NCI-H510A (cell line): Measurements from ENCODE around the gene SRSF5.

ENCODE experiments used
- DNase-seq: peaks from one replicate; lab custom pipeline; 2025; lab: John Stamatoyannopoulos, UW

SRSF5 gene

GRCh38 chr14:69770559-69770958 lies 3.6 kb downstream of the SRSF5 start:
- no peak for DNase-seq

GRCh38 chr14:69771136-69771535 lies 4.2 kb downstream of the SRSF5 start:
- no peak for DNase-seq

- DNase-seq = no peak
Measured at GRCh38 chr14:69772082-69773017, 5.4 kb downstream of the SRSF5 start.

- DNase-seq = no peak
Measured at GRCh38 chr14:69773571-69774276, 6.8 kb downstream of the SRSF5 start.

DNA sequence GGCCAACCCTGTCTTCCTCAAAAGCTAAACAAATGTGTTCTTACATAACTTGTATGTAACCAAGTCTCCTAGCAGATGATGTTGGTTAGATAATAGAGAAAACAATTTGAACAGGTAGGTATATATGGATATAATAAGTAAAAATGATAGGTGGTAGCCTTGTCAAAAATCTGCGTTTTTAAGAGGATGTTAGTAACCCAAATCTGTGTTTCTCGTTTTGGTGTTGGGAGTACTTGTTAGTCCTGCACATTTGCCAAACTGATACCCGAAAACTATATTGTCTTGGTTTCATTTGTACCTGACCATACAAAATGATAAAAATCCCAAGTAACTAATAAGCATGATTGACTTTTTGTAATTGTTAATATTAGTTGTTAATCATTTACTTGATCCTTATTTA lies 8.1 kb downstream of the SRSF5 start:
- DNase-seq = no peak

DNA sequence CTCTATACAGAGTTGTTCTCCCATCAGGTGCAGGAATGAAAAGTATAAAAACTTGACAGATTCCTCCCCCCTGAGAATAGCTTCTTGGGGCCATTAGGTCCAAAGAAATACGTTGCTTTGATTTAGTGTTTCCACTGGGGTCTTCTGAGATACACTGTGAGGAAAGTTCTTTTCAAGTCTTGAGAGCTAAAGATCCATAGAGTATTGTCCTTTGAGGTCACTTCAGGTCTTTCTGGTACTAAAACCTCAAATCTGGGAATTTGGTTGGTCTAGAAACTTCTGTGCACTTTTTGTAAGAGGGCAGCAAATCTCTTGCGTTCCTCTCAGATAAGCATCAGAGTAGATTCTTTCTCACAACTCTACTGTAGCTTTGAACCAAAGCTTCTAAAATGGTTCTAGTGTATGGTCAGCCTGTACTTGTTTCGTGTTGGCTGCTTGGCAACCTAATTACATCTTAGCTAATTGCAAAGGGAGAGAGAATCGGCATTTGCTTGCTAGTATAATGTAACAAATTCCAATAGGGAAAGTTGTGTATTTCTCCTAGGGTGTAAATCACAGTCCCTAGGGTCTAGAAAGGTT lies 10.0 kb downstream of the SRSF5 start:
- DNase-seq = no peak

DNA sequence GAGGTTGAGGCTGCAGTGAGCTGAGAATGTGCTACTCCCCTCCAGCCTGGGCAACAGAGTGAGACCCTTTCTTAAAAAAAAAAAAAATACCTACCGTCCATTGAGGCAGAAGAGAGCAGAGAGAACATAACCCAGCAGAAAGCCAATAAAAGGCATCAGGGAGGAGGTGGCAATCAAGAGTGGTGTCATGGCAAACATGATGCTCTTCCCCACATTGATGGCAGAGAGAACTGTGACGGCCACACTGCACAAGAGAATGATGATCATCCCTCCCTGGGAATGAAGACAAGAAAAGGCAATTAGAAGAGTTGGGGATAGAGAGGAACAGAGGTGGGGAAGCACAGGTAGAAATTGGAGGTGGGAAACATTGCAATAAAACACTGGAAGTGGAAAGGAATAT lies 12.1 kb downstream of the SRSF5 start:
- DNase-seq = no peak

DNA sequence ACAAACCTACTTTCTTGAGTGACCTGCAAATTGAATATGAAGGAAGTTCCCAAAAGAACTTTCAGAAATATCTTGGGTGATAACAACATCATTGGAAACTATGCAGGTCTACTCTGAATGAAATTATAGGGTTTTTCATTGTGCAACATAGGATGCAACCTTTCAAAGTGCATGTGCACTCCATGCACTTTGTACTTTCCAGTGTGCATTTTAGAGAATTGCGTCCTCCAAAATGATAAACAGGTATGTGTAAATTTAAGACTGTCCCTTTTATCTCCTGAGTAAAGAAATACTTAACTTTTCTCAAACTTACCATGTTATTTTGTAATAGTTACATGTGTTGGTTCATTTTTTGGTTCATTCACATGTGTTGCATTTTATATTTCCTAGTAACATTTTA lies 13.2 kb downstream of the SRSF5 start:
- DNase-seq = no peak

- no peak for DNase-seq
Measured at GRCh38 chr14:69780952-69781351, 14.0 kb downstream of the SRSF5 start.

DNA sequence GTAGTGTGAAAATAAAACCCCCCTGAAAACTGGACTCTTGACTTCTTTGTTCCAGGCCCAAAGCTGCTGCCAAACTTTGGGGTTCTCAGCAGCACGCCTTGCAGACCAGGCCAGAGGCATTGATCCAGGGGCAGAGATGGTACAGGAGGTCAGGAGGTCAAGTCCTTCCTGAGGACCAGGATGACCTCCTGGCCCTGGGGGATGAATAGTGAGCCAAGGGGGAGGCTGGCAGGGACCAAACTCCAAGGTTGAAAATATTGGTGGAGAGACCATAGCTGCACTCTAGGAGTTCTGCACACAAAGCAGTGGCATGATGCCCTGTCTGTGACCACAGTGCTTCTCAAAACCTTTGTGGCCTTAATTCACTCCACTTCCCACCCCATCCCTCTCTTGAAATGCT lies 18.0 kb downstream of the SRSF5 start:
- DNase-seq = no peak

DNA sequence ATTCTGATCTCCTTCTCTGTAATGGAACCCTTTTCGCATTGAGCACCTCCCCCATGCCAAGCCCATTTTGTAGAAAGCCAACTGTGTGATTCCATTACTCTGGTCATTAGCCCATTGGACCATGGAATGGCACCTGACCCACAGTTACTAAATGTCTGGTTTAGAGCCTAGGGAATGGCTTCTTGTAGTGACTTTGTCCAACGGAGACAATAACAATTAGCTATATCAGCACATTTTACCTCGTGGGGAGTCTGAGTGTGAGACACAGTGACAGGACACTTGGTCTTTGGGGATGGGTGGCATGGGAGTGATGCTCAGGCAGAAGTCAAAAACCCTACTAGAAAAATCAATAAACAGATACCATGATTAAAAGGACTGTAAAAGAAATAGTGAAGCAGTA lies 19.7 kb downstream of the SRSF5 start:
- DNase-seq = no peak

DNA sequence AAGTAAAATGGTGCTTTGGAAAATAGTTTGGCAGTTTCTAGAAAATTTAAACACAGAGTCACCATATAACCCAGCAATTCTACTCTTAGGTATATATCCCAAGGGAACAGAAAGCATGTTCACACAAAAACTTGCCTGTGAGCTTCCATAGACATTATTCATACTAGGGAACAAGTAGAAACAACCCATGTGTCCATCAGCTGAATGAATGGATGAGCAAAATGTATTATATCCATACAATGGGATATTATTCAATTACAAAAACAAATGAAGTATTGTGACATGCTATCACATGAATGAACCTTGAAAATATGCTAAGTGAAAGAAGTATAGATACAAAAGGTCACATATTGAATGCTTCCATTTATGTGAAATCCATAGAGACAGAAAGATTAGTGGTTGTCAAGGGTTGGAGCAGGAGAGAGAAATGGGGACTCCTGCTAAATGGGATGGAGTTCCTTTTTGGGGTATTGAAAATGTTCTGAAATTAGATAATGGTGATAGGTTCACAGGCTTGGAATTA lies 22.2 kb downstream of the SRSF5 start:
- no peak for DNase-seq

- no peak for DNase-seq
Measured at GRCh38 chr14:69792887-69793421, 26.0 kb downstream of the SRSF5 start.

DNA sequence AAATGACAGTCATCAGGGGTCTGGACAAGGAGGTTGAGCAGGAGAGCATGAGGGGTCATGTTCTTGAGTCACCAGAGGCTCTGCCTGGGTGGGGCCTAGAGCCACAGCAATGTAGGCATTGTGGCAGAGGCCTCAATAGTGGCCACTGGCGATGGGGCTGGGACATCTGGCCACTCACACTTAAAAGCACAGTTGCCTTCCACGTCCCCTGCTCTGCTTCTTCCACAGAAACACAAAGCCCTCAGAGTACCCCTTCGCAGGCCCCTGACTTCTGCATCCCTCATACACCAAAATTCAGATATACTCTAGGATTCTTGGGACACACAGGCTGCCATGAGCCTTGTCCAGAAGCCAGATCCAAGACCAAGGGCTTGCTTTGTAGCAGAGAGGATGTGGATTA lies 27.8 kb downstream of the SRSF5 start:
- no peak for DNase-seq

DNA sequence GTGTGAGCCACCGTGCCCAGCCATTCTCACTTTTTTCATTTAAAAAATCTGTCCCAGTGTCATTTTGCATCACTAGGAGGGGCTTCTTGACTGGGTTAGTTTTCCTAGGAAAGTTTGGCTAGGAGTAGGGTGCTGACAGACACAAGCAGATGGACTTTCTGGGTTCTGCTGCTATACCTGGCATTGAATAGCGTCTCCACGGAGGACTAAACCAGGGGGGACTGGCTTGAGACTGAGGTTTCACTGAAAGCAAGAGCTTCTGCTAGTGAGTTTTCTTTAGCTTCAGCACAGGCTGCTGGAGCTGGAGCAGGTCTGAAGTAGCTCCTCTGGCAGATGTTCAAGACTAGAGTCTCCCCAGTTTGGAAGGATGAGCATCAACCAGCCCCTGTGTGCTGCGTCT lies 28.7 kb downstream of the SRSF5 start:
- no peak for DNase-seq

GRCh38 chr14:69796797-69797500 lies 30.0 kb downstream of the SRSF5 start, which contains the start of gene SLC10A1:
Gene SLC10A1 (minus strand): TSS chr14:69797241. CDS start chr14:69797155, 86 bp downstream.
- DNase-seq = no peak

DNA sequence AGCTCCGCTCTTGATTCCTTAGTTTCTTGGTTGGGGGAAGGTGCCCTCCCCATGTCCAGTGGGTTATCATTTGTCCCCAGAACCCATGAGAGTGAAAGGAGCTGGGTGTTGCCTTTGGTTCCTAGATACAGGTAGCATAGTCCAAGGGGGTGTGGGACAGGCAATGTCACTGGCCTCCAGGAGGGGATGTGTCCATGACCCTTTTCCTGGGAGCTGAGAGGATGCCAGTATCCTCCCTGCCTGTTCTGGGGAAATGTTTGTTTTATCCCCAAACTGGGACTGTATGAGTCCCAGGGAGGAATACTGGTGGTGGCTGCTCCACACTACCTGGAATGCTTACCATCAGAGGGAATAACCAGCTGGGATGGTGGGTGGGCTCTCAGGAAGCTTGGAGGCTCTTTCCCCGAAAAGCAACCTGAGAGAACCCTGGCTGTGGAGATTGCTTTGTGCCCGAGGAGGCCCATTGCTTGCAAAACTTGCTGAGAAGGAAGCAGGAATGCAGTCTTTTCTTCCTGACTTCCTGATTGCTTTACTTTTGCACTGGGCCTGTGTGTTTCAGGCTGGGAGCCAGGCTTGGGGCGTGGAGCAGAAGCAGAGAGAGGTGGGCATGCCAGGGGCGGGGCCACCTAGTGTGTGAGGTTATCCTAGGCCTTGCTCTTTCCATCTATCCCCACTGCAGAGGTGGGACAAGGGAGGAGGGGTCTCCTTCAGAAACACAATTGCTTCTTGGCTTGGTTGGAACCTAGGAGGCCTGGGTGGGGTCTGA lies 30.8 kb downstream of the SRSF5 start:
- DNase-seq = no peak

DNA sequence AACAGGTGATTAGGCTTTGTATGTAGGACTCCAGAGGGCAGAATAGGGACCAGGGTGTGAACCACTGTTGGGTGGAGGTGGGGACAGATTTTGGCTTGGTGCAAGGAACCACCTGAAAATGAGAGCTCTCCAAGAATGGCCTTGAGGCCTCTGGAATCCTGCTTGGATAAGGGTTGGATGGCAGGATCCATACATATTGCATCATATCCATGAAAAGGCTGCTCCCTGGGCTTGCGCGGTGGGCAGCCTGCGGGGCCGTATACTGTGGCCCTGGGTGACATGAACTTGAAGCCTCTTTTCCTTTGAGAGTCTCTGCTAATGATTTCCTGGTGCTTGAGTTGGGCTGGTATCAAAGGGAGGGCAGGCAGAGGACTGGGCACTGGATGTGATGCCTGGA lies 31.4 kb downstream of the SRSF5 start:
- no peak for DNase-seq

DNA sequence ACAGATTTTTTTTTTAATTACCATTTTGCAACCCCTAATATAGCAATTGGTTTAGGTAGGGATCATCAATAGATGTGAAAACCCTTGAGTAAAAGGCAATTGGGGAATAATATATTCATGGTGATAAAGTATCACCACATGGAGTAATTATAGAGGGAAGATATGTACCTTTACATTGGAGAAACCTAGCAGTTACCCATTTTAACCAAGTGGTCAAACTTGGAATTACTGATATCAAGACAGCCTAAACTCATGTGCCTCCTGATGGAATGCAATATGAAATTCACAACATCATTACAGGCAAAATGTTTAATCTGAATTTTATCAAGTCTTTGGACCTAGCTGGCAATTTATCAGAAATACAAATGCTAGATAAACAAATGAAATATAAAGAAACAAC lies 36.8 kb downstream of the SRSF5 start:
- no peak for DNase-seq

GRCh38 chr14:69804902-69805301 lies 38.0 kb downstream of the SRSF5 start:
- DNase-seq = no peak

DNA sequence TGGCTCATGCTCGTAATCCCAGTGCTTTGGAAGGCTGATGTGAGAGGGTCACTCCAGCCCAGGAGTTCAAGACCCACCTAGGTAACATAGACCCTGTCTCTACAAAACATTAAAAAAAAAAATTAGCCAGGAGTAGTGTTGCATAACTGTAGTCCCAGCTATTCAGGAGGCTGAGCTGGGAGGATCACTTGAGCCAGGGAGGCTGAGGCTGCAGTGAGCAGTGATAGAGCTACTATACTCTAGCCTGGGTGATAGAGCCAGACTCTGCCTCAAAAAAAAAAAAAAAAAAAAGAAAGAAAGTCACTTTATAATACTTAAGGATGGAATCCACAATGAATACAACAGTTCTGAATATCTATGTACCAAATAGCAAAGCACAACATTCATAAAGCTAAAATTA lies 40.2 kb downstream of the SRSF5 start:
- no peak for DNase-seq
